Stimulated activated CD4-positive, alpha-beta T cell treated with anti-CD3 and anti-CD28 coated beads, Interleukin-4, amount 100 ng/mL, for 24 hours (primary cell): ENCODE measurements around the gene THEMIS.
"Not testable (repeated sequence)": the region's sequence is repeated elsewhere in the genome, so short reads cannot be mapped to it uniquely, and the experiment has no call there.

ENCODE experiments used
- DNase-seq: peaks from one replicate; pipeline ENCODE4 v3.0.0-alpha.2; 2020

Gene THEMIS

GRCh38 chr6:127716465-127716864 lies 184.4 kb downstream of the THEMIS start:
- no peak for DNase-seq

DNA sequence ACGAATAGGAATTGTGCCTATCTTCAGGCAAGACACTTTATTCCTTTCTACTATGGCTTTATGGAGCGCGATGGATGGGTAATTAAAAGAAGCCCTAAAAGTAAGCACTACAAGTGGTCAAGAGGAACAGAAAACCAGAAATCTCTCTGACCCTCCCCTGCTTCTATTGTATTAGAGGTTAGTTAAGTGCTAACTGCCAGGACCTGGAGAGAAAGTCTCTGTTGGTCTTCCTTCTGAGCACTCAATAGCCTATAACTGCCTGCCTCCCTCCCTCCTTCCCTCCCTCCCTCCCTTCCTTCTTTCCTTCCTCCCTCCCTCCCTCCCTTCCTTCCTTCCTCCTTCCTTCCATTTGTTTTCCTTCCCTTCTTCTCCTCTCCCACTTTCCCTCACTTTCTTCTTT lies 190.2 kb downstream of the THEMIS start:
- no peak for DNase-seq

- no peak for DNase-seq
Observed at GRCh38 chr6:127706216-127706615, 194.6 kb downstream of the THEMIS start.

DNA sequence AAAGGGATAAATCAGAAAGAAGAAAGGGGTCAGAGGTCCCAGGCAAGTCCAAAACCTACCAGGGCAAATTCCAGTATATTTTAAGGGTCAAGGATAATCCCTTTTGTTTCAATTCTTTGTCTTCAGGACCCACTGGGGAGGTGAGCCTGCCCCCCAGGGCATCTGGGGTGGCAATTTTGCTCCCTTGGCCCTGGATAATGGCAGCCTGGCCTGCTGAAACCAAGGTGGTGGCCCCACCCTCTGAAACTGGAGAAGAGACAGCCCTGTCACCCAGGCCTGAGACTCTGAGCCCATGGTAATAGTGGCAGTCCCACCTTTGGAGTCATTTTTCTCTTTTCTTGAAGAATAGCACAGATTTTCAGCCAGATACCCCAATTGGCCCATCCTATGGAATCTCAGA lies 205.8 kb downstream of the THEMIS start:
- no peak for DNase-seq

GRCh38 chr6:127691146-127691545 lies 209.7 kb downstream of the THEMIS start:
- no peak for DNase-seq

- DNase-seq, result no peak
Observed at GRCh38 chr6:127690588-127690987, 210.3 kb downstream of the THEMIS start.

DNA sequence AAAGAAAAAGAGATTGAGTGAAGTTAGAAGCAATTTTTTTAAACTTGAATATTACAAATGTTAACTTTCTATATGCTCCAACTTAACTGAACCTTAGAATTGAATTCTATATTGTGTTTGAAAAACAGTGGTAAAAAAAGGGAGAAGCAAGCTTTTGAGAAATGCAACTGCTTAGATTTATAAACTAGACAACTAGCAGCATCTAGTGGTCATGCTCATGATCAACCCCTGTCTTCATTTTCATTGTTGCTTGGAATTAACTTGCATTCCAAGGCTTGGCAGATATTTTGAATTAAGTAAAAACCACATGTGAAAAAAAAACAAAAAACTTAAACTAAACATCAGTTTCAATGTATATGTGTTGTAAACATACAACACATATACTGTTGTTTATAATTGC lies 210.8 kb downstream of the THEMIS start:
- DNase-seq, result no peak

GRCh38 chr6:127687490-127687889 lies 213.4 kb downstream of the THEMIS start:
- DNase-seq, result not testable (repeated sequence)

- DNase-seq, result no peak
Observed at GRCh38 chr6:127686084-127686483, 214.8 kb downstream of the THEMIS start.

DNA sequence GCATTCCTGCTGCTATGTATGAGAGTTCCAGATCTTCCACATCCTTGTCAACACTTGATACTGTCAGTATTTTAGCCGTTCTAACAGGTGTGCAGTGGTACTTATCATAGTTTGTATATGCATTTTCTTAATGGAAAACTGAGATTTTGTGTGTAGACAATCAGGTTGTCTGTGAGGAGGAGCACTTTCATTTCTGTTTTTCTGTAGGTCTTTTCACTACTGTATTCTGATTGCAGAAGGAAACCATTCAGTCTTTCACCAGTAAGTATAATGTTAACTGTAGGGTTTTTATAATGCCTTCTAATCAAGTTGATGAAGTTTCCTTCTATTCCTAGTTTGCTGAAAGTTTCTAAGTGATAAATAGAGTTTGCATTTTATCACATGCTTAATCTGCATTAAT lies 216.4 kb downstream of the THEMIS start:
- no peak for DNase-seq
